Natural killer cell (primary cell): Measurements from ENCODE around the gene AXL. TPM values are rescaled to one million over a fixed set of nuclear protein-coding genes. Genes with fewer than 3 reads are reported as not detected.

Source experiments
- ATAC-seq, 3 donors: fragments of 150-1000 bp in 2 of 3; fragments of 200-7000 bp in 1 of 3; cut with Tn5 transposase; 1 replicate in 1 of 3; 2 replicates in 2 of 3; pipeline ENCODE4 v1.10.0; 2021; ENCODE audit warnings: mild to moderate bottlenecking in 2 of 3, moderate library complexity in 2 of 3
- DNase-seq, 2 donors: peaks; one replicate each; pipeline versions ENCODE4 v3.0.0 to v3.0.0-alpha.2; 2013 to 2021; ENCODE audit warnings: mixed read lengths in 1 of 2
- H3K27ac ChIP-seq: one replicate; pipeline ENCODE4 v1.5.1; 2013; ENCODE audit warnings: mild to moderate bottlenecking, low read length
- H3K27me3 ChIP-seq: one replicate; pipeline ENCODE4 v1.6.1; 2013; ENCODE audit warnings: low read length; ENCODE audit not compliant: control insufficient read depth, insufficient read depth
- H3K36me3 ChIP-seq: one replicate; pipeline ENCODE4 v1.6.1; 2013; ENCODE audit warnings: low read length; ENCODE audit not compliant: control insufficient read depth, insufficient read depth
- H3K4me1 ChIP-seq: one replicate; pipeline ENCODE4 v1.6.1; 2013; ENCODE audit warnings: low read length; ENCODE audit not compliant: control insufficient read depth, insufficient read depth
- H3K4me3 ChIP-seq: one replicate; pipeline ENCODE4 v1.5.1; 2013; ENCODE audit warnings: low read length
- H3K9me3 ChIP-seq: one replicate; pipeline ENCODE4 v1.6.1; 2013; ENCODE audit warnings: low read length; ENCODE audit not compliant: control insufficient read depth, insufficient read depth
- H3K27ac Mint-ChIP-seq, 2 donors: one replicate each; pipeline ENCODE4 v1.8.0; 2022; ENCODE audit warnings: mild to moderate bottlenecking in 2 of 2, mixed read lengths in 2 of 2, moderate library complexity in 1 of 2
- H3K27me3 Mint-ChIP-seq, 2 donors: one replicate each; pipeline ENCODE4 v1.8.0; 2022; ENCODE audit warnings: low read depth in 2 of 2, mixed read lengths in 2 of 2
- H3K36me3 Mint-ChIP-seq: one replicate; pipeline ENCODE4 v1.8.0; 2022; ENCODE audit warnings: mixed read lengths
- H3K4me1 Mint-ChIP-seq, 2 donors: one replicate each; pipeline ENCODE4 v1.8.0; 2022; ENCODE audit warnings: mixed read lengths in 2 of 2
- H3K4me3 Mint-ChIP-seq: one replicate; pipeline ENCODE4 v1.8.0; 2022; ENCODE audit warnings: mild to moderate bottlenecking, moderate library complexity, mixed read lengths
- H3K9me3 Mint-ChIP-seq, 2 donors: one replicate each; pipeline ENCODE4 v1.8.0; 2022; ENCODE audit warnings: mixed read lengths in 2 of 2
- WGBS: methylation state at CpG from one replicate; pipeline ENCODE4 v1.1.7; 2013; ENCODE audit warnings: missing lambda C conversion rate; ENCODE audit not compliant: insufficient coverage; 5-methylcytosine and 5-hydroxymethylcytosine counted together
- intact Hi-C: fragments of 100-400 bp; cut with micrococcal nuclease; formaldehyde crosslinking; loops from one replicate; pipeline ENCODE4 v1.14.2; 2022
- total RNA-seq, 4 donors: library from RNA; stranded (reverse); fragments of 120-200 nt in 1 of 4; gene quantifications; one replicate each; pipeline versions ENCODE4 v1.2.3 to v1.2.4, GENCODE V29; 2013 to 2022
- TF ChIP-seq, protein P1 (sequence below): fragments of 200-600 bp; IDR thresholded peaks from one replicate; pipeline ENCODE4 v1.8.0; 2022; ENCODE audit warnings: antibody characterized with exemption

AXL gene
- total RNA-seq, 3 donors from 2014 or later (not counting 1 experiment from before 2014, with no cell fraction given) = 0.16 to 0.70 TPM; not detected in 1

GRCh38 chr19:41311072-41311471 is 92.0 kb downstream of the AXL start:
- Histone ChIP-seq H3K36me3 (peaks cover 35% of the 10 kb centered on the region), H3K27ac (no peak overlapping the region), H3K4me3 (no peak overlapping the region), H3K4me1 (peaks cover 51% of the 10 kb centered on the region), H3K27me3 (no peaks in the 10 kb centered on the region), H3K9me3 (no peaks in the 10 kb centered on the region)
- DNase-seq (peak in 1 of 2 donors; percentile 33), ATAC-seq (no peak)
- TF ChIP-seq, protein P1, sequence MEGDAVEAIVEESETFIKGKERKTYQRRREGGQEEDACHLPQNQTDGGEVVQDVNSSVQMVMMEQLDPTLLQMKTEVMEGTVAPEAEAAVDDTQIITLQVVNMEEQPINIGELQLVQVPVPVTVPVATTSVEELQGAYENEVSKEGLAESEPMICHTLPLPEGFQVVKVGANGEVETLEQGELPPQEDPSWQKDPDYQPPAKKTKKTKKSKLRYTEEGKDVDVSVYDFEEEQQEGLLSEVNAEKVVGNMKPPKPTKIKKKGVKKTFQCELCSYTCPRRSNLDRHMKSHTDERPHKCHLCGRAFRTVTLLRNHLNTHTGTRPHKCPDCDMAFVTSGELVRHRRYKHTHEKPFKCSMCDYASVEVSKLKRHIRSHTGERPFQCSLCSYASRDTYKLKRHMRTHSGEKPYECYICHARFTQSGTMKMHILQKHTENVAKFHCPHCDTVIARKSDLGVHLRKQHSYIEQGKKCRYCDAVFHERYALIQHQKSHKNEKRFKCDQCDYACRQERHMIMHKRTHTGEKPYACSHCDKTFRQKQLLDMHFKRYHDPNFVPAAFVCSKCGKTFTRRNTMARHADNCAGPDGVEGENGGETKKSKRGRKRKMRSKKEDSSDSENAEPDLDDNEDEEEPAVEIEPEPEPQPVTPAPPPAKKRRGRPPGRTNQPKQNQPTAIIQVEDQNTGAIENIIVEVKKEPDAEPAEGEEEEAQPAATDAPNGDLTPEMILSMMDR = no peak
- no peaks in the 10 kb centered on the region for H3K9me3 Mint-ChIP-seq
- peak overlapping the region; percentile 91 to 94 for H3K27ac Mint-ChIP-seq
- H3K27me3 Mint-ChIP-seq = no peaks in the 10 kb centered on the region
- H3K4me1 Mint-ChIP-seq = peaks cover 67 to 68% of the 10 kb centered on the region in 2 donors
- peak overlapping the region; percentile 96 for H3K4me3 Mint-ChIP-seq
- intact Hi-C loops = no loop called here
- WGBS = 91% methylated on average over 5 of the region's 5 CpGs
- H3K36me3 Mint-ChIP-seq = peaks cover 8% of the 10 kb centered on the region

Other genes with a start within 250 kb of the AXL start
- not detected for gene CYP2B6, start 227.9 kb upstream of the AXL start, total RNA-seq
- gene CYP2A13, start 130.8 kb upstream of the AXL start, total RNA-seq = not detected
- 1 to 10 TPM in 2 of 3 donors, under 1 TPM in 1; 0.93 to 4.7 (median 4.5) TPM for gene CYP2F1, start 104.8 kb upstream of the AXL start, total RNA-seq
- gene CYP2S1, start 26.0 kb upstream of the AXL start, total RNA-seq = 1 to 10 TPM in 1 of 3 donors, under 1 TPM in 2; 0.78 to 1.6 (median 0.84) TPM
- gene HNRNPUL1, start 45.1 kb downstream of the AXL start, total RNA-seq = 100 to 1,000 TPM; 279 to 360 (median 315) TPM
- gene CCDC97, start 90.9 kb downstream of the AXL start, total RNA-seq = 10 to 100 TPM; 41.1 to 44.3 (median 44.0) TPM
- gene TGFB1, start 134.7 kb downstream of the AXL start, total RNA-seq = 100 to 1,000 TPM; 682 to 761 (median 729) TPM
- 10 to 100 TPM; 18.1 to 22.2 (median 18.7) TPM for gene B9D2, start 144.9 kb downstream of the AXL start, total RNA-seq
- gene TMEM91, start 157.3 kb downstream of the AXL start, total RNA-seq = 10 to 100 TPM; 13.6 to 22.8 (median 20.8) TPM
- 10 to 100 TPM in 1 of 3 donors, 1 to 10 TPM in 2; 9.0 to 11.6 (median 9.5) TPM for gene EXOSC5, start 178.1 kb downstream of the AXL start, total RNA-seq
- gene BCKDHA, start 178.6 kb downstream of the AXL start, total RNA-seq = 10 to 100 TPM; 26.5 to 29.0 (median 28.3) TPM
- 1 to 10 TPM; 1.5 to 2.5 (median 2.1) TPM for gene B3GNT8, start 208.2 kb downstream of the AXL start, total RNA-seq
- gene DMAC2, start 220.7 kb downstream of the AXL start, total RNA-seq = 10 to 100 TPM; 25.4 to 32.5 (median 29.5) TPM
- not detected for gene ERICH4, start 223.9 kb downstream of the AXL start, total RNA-seq